ENCODE results near the gene CMTM4. TPM values are rescaled to one million over a fixed set of nuclear protein-coding genes. Genes with fewer than 3 reads are reported as not detected.

CMTM4 gene
- total RNA-seq, 1 experiment from 2014 or later, result 77.8 TPM

DNA sequence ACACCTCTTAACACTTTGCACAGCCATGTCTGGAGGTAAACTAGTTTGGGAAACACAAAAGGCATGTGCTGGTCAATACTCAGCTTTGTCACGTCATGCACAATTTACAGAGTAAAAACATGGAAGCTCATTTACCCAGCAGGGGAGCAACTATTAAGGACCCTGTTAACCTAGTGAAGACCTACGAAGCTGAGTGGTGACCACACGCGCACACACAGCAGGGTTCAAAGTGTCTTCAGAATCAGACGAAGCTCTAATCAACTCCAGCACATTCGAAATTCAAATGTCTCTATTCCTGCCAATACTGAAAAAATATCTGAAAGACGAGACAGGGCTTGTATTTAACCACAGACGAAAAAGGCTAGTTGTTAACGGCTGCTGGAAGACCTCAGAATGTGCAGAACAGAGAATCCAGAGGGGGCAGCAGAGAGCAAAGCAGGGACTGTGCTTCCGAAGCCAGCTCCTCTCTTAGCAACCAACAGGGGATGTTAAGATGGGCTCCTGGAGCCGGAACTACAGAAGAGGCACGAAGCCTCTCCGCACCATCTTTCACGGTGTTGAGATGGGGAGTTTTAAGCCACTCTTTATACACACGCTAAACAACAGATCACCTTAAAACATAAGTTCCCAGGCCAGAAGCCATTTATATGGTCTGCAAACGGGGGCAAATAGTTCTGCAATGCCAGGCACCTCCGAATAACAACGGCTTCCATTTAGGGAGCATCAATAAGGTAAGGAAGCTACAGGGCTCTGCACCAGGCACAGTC, 45.7 kb downstream of the CMTM4 start:
- ATAC-seq, result peak; percentile 100
- Histone ChIP-seq H2AFZ (ENCODE audit: low read depth, low read length, poor library complexity, severe bottlenecking) (no peak overlapping the region), H3K4me2 (ENCODE audit: low read length) (peak overlapping the region; percentile 36; the same call in 1 of the 2 replicates), H3K9ac (ENCODE audit: low read length) (no peak overlapping the region), H3K9me3 (ENCODE audit: control insufficient read depth in 1 of 2, insufficient read depth in 1 of 2, low read depth in 1 of 2, low read length in 2 of 2) (no peaks in the 10 kb centered on the region), H3K27ac (ENCODE audit: low read depth, low read length) (no peak overlapping the region), H3K4me1 (ENCODE audit: control insufficient read depth in 1 of 2, insufficient read depth in 2 of 2, low read length in 2 of 2) (peaks cover 0 to 8% of the 10 kb centered on the region in 2 experiments; a peak in 3 of 4 replicates), H3K79me2 (ENCODE audit: insufficient read depth, low read length) (peaks cover 36% of the 10 kb centered on the region), H3K36me3 (ENCODE audit: control insufficient read depth in 1 of 2, insufficient read depth in 2 of 2, low read length in 2 of 2) (no peaks in the 10 kb centered on the region), H3K9me2 (ENCODE audit: insufficient read depth) (no peaks in the 10 kb centered on the region), H3K27me3 (ENCODE audit: insufficient read depth, low read length) (no peaks in the 10 kb centered on the region), H4K20me1 (ENCODE audit: insufficient read depth) (no peaks in the 10 kb centered on the region), H3K4me3 (replicated peaks in 1 of 2; ENCODE audit: low read depth in 1 of 2, low read length in 2 of 2) (no peak overlapping the region)
- CTCF ChIA-PET, result interaction anchor here (0.9 to 2.2 kb wide), 22 partner anchors 8 to 222 kb away, joined by 3 to 40 read pairs (median 4); partner anchors contain the start of genes CMTM4 and NAE1
- POLR2A ChIA-PET, result no interaction called here
- peak; percentile 60 for DNase-seq (ENCODE audit: low read depth, low spot score)
- RAD21 ChIA-PET (ENCODE audit: low non-redundant PET in 1 of 2, low total read pairs in 2 of 2, uncharacterized antibody in 2 of 2, unreplicated experiment in 2 of 2), result no interaction called here
- no TSS peak for BruUV-seq (replicated peaks)
- TF ChIP-seq POLR2AphosphoS5 (IDR thresholded peaks at IDR 0.05; ENCODE audit: low read depth, low read length), result no peak
- TF ChIP-seq EGR1 (IDR thresholded peaks at IDR 0.05; ENCODE audit: low read depth), result 0 out of 2 replicates have a peak, but pooled peaks have one; percentile 15
- TF ChIP-seq EZH2phosphoT487 (IDR thresholded peaks at IDR 0.05; ENCODE audit: borderline replicate concordance), result no peak
- no peak for TF ChIP-seq EZH2 (IDR thresholded peaks at IDR 0.05)
- no peak for TF ChIP-seq SP1 (IDR thresholded peaks at IDR 0.05; ENCODE audit: low read depth)
- peak; percentile 32; the same call in 1 of the 2 replicates for TF ChIP-seq MAX (IDR thresholded peaks at IDR 0.05)
- peak; percentile 57 for TF ChIP-seq RAD21 (IDR thresholded peaks at IDR 0.05; ENCODE audit: low read depth)
- TF ChIP-seq FOSL1 (IDR thresholded peaks at IDR 0.05; ENCODE audit: low read depth), result no peak
- TF ChIP-seq CTCF (IDR thresholded peaks at IDR 0.05 in 2 of 3, conservative IDR thresholded peaks at IDR 0.05 in 1 of 3; ENCODE audit: borderline replicate concordance in 1 of 3, insufficient read depth in 1 of 3, low read depth in 2 of 3, low read length in 2 of 3), result peak; percentile 65 to 94 (median 89); a peak in 5 of 6 replicates
- intact Hi-C loops (cut with micrococcal nuclease), result no loop called here

All from HCT116 (cell line).